Activated T-cell treated with anti-CD3 and anti-CD28 coated beads for 24 hours (primary cell): ENCODE data around the gene TTC27.
"Not testable (repeated sequence)": the region's sequence is repeated elsewhere in the genome, so short reads cannot be mapped to it uniquely, and the experiment has no call there.

Experiments used
- DNase-seq: peaks from one replicate; pipeline ENCODE4 v3.0.0-alpha.2; 2020; ENCODE audit warnings: low read depth

Gene TTC27

DNA sequence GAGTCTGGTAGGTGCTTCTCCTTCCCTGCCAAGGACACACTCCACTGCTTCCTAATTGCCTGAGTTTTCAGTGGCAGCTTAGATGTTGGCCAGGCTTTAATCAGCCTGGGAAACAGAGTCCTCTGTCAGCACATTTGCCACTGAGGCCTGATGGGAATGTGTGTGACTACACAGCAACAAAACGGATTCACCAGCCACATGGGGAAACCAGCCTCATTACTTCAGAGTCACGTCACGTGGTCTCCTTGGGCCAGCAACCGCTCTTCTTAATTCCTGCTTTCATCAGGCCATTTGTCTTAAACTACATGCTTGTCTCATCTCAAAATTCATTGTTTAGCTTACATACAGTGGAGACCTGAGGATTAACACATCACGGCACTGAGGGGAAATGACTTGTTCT lies 225.0 kb downstream of the TTC27 start:
- DNase-seq, result no peak

DNA sequence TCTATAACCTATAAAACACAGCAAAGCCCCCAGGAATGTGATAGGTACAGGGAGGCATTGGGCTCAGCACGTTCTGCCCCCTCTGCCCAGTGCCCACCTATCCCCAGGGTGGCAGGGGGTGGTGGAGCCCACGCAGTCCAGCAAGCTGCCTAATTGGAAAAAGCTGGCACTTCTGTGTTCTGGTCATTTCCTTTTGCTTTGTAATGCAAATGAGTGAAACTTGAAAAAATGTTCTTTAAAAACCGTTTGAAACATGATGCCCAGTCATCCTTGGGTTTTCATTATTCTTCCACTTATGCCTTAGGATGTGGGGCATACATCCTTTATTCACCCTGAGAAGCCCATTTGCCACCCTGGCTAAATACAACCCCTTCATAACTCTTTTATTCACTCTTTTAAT lies 229.0 kb downstream of the TTC27 start:
- no peak for DNase-seq

DNA sequence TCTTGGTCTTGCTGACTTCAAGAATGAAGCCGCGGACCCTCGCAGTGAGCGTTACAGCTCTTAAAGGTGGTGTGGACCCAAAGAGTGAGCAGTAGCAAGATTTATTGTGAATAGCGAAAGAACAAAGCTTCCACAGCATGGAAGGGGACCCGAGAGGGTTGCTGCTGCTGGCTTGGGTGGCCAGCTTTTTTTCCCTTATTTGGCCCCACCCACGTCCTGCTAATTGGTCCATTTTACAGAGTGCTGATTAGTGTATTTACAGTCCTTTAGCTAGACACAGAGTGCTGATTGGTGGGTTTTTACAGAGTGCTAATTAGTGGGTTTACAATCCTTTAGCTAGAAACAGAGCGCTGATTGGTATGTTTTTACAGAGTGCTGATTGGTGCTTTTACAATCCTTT lies 230.9 kb downstream of the TTC27 start:
- DNase-seq, result no peak

DNA sequence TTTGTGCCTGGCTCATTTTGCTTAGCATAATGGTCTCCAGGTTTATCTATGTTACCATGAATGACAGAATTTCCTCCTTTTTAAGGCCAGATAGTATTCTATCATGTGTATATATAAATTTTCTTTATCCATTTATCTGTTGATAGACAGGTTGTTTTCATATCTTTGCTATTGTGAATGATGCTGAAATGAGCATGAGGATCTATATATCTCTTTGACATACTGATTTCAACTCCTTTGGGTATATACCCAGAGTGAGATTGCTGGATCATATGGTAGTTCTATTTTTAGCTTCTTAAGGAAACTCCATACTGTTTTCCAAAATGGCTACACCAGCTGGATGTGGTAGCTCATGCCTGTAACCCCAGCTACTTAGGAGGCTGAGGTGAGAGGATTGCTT lies 232.5 kb downstream of the TTC27 start:
- no peak for DNase-seq

DNA sequence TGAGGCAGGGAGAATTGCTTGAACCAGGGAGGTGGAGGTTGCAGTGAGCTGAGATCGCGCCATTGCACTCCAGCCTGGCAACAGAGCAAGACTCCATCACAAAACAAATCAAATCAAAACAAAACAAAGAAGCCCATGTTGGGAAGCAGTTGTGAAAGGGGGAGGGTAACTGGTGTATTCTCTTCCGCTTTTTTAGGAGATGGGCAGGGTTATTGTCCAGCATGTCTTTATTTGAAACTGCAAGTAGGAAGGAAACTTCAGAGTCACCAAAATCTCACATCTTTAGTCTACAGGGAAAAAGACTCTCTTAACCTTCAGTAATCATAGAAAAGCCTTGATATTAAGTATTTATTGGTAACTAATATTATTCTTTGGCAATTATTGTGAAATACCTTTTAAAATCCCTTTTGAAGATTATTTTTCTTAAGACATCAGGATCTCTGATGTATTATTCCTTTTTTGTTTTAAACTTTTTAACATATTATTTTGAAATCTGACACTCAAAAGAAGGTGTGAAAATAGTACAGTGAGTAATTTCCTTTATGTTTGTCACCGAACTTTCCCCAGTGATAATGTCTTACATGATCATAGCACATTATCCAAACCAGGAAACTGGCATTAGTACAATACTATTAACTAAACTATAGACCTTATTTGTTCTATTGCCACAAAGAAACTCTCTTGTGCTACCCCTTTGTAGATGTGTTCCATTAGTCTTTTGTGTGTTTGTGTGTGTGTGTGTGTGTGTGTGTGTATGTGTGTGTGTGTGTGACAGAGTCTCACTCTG lies 234.6 kb downstream of the TTC27 start:
- no peak for DNase-seq

DNA sequence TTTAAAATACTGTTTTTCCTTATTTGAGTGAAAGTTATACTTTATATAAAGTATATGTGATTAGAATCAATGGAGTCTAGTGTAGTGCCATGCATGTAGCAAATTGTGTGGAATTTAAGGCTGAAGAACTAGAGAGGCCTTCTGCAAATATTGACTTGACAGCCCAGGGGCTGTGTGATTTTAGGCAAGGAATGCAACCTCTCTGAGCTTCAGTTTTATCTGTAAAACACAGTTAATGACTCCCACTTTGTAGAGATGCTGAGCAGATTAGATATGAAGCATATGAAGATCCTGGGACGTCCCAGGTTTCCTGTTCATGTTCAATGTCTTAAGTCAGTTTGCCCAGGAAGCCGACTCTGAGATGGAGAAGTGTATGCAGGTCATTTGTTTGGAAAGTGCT lies 235.5 kb downstream of the TTC27 start:
- DNase-seq, result no peak

DNA sequence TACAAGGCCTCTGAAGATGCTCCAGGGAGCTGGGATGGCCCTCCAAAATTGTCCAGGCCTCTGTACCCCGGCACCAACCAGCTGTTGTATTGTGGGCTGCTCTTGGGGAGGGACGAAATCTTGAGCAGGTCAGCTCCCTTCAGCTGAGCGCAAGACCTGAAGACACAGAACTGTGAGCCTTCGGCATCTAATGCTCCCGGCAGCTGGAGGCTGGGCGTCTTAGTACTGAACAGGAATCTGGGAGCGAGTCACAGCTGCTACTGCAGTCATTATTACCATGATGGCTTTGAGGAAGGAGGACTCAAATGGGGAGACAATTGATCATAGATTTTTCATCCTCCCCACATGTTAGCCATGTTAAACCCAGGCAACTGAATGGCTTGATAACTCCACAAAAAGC lies 236.0 kb downstream of the TTC27 start:
- DNase-seq, result no peak

DNA sequence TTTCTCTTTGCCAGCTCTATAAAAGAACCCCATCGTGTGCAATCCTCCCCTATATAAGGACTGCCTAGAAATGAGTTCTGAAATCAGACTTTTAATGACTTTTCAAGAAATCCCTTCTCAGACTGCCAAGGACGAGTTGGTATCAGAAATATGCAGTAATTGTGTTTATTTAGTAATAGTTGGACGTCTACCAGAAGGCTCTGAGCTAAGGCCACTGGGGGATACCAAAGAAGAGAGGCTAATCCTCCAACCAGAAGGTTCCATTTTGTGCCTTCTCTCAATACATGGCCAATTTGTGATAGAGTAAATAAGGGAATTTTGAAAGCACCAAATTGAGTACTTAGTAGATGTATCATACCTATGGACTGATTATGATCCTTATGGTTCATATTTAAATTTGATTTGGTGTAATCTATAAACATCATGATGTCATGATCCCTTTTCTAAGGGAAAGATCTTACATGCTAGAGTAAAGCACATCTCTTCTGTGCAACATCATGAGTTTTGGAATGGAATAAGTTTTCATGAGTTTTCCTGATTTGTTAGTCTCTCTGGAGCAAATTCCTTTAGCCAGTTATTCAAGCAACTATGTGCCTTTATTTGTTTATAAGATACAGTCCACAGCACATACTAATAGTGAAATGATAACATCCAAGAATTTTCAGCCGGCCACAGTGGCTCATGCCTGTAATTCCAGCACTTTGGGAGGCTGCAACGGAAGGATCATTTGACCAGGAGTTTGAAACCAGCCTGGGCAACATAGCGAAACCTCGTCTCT lies 236.7 kb downstream of the TTC27 start:
- DNase-seq, result no peak

DNA sequence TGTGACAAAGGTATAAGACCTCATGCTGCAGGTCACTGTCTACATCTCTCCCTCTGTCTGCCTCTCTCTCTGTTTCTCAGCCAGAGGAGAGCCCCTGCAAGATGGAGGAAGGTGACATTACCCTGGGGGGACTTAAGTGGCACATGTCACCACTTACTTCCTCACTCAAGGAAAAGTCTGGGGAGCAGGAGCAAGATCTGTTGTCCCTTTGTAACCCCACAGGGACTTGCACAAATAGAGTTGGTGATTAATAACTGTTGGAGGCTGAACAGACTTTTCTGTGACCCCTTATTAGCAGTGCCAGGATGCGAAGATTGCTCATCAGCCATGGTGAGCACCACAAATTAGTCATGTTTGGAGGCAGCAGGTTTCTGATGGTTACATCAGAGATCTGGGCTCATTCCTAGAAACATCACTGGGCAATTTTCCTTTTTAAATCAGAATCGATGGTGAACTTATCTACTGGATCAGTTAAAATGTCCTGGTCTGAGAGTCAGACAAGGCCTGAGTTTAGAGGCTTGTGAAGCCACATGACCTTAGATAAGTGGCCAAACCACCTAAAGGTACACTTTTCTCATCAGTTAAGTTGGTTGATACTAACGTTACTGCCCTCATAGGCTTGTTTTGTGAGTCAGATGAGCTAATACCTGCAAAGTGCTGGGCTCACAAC lies 237.7 kb downstream of the TTC27 start:
- no peak for DNase-seq

DNA sequence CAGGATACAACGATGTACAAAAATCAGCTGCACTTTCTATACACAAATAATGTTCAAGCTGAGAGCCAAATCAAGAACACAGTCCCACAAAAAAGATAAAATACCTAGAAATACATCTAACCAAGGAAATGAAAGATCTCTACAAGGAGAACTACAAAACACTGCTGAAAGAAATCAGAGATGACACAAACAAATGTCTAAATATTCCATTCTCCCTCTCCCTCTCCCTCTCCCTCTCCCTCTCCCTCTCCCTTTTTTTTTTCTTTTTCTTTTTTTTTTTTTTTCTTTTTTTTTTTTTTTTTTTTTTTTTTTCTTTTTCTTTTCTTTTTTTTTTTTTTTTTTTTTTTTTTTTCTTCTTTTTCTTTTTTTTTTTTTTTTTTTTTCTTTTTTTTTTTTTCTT lies 238.6 kb downstream of the TTC27 start:
- DNase-seq, result not testable (repeated sequence)
